Stimulated activated CD8-positive, alpha-beta memory T cell treated with anti-CD3 and anti-CD28 coated beads, Interleukin-2, amount 100 ng/mL, for 48 hours (primary cell): ENCODE data around the gene C3orf49.

Experiments
- DNase-seq, 2 donors: peaks; one replicate each; pipeline ENCODE4 v3.0.0-alpha.2; 2020; ENCODE audit warnings: low read depth in 2 of 2

The C3orf49 gene, protein sequence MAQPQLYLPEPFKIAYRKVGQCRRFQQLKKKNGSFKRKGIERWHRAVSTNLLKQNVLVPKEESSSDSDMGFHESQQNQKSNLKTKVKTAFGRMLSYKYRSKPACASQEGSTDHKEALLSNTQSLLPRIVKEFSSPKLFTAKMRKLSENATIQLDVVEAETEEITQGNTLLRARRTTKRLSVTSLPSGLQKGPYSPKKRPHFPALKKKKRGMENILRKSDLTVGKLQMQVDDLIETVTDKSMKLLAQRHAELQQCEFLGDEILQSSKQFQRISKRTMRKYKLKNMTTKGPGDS

GRCh38 chr3:63819151-63819398 is at the start of gene C3orf49:
C3orf49 (plus strand) TSS chr3:63819299; CDS start chr3:63819472, 173 bp downstream.
- DNase-seq, result no peak

DNA sequence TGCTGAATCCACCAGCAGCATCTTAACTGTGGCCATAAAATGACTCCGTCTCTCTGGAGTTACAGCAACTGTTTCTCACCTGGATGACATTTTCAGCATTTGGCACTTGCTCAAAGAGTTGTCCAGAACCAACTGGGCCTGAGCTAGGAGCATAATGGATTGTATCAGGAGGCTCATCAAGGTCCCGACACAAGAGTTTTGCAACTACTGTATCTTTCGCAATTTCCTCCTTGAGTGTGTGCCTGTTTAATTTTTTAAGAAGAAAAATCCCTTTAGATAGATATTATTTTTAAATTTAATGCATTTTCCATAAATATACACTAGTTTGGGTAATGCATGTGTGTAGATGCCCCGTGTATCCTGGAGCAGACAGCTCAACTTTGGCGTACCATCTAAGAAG is 44.3 kb upstream of the C3orf49 start:
- no peak for DNase-seq

DNA sequence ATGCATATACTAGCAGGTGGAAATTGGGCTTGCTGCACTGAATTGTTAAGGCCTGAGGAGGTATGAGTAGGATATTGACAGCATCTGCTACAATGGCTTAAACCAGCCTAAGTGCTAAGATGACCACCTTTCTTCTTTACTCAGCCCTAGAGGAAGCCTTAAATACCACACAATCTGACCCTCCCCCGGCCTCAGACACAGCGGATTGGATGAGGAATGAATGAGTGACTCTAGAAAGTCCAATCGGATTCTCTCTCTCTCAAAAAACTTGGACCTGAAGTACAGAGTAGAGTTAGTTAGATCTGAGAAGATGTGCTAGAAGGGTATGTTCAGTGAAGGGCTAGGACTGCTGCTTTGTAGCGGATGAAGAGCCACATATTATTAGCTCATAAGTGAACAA is 39.9 kb upstream of the C3orf49 start:
- DNase-seq, result no peak

GRCh38 chr3:63791974-63792373 is 27.1 kb upstream of the C3orf49 start:
- DNase-seq, result no peak

GRCh38 chr3:63795438-63795837 is 23.7 kb upstream of the C3orf49 start:
- DNase-seq, result no peak

DNA sequence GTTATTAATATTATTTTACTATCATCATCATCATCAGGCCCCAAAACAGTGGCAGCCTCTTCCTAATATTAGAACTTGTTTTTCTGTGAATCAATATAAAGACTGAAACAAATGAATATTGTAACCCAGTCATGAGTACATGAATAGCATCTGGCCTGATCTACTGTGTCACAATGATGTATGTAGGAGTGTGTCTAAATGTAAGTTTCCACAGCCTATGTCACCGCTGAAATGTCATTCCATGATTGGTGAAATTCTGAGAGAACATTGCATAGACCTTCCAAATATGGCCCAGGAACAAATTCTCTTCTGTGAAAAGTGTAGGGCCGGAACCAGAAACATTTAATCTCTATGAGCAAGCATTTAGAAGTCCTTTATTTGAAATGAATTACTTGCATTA is 20.6 kb upstream of the C3orf49 start:
- no peak for DNase-seq

GRCh38 chr3:63798949-63799348 is 20.1 kb upstream of the C3orf49 start:
- no peak for DNase-seq

- no peak for DNase-seq
Measured at GRCh38 chr3:63800097-63800496, 19.0 kb upstream of the C3orf49 start.

DNA sequence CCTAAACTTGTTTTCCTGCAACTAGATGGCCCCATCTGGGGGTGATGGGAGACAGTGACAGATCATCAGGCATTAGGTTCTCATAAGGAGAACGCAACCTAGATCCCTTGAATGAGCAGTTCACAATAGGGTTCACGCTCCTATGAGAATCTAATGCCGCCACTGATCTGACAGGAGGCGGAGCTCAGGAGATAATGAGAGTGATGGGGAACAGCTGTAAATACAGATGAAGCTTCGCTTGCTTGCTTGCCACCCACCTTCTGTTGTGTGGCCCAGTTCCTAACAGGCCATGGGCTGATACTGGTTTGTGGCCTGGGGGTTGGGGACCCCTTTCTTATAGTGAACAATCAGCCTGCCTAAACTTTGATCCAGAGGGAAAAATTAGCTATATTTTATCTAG is 15.2 kb upstream of the C3orf49 start:
- DNase-seq, result no peak

- no peak for DNase-seq
Measured at GRCh38 chr3:63807961-63808565, 11.0 kb upstream of the C3orf49 start.

DNA sequence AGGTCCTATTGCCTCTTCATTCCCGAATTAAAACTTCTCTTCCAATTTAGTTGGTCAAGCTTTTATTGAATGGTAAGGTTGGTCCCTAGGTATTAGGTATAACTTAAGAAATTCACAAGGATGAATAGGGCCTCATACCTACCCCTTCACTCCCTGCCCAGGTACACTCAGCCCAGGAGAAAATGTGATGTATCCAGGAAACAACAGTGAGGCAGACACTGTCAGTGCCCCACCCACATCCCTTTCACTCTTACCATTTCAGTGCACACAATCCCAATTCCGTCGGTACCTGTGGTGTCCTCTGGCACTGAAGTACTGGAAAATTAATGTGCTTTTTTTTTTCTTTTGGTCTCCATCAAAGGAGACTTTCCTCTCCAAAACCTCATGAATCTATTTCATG is 10.5 kb upstream of the C3orf49 start:
- DNase-seq, result no peak

- no peak for DNase-seq
Measured at GRCh38 chr3:63809607-63810006, 9.5 kb upstream of the C3orf49 start.

GRCh38 chr3:63814237-63814636 is 4.9 kb upstream of the C3orf49 start:
- no peak for DNase-seq

DNA sequence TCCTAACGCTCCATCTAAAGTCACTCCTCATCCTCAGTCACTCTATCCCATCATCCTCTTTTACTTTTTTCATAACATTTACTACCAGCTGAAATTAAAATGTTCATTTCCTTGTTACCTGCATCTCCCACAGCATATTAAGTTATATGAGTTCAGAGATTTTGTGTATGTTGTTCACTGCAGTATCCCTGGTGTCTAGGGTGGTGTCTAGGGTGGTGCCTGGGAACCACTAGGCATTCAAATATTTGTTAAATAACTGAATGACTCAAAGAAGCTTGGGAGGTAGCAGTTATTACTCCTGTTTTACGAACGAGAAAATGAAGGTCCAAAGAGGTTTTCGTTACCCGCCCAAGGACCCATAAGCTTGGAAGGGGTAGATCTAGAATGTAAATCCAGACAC is 1.9 kb upstream of the C3orf49 start:
- no peak for DNase-seq

GRCh38 chr3:63818282-63819150 is 583 bp upstream of the C3orf49 start:
- peak; percentile 22 to 24 for DNase-seq

DNA sequence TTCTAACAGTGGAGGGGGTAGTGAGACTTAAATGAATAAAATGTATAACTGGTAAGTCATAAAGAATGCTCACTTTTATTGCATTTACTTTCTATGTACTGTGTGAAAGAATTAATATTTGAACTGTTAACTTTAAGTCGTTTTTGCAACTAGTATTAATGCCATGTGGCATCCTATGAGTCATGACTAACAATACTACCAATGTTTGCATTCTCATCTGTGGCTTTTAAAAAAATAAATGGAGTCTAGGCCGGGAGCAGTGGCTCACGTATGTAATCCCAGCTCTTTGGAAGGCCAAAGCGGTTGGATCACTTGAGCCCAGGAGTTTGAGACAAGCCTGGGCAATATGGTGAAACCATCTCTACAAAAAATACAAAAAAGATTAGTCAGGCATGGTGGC is 5.2 kb downstream of the C3orf49 start:
- DNase-seq, result no peak

DNA sequence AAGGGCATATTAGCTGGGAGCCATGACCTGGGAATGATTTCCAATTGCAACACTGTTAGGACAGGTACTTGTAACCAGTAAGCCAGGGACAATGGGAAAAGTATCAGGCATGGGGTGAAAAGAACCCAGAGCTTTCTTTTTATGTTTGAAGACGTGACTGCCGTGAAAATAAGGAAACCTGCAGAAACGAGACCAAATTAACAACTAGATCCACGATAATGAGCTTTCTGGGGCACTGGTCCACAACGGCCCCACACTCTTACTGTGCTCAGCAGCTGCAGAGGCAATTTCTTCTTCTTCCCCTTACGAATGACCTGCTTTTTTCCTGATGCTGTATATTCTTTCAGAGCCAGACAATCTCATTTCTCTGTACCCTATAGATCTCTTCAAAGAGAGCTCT is 11.4 kb downstream of the C3orf49 start:
- DNase-seq, result no peak

- no peak for DNase-seq
Measured at GRCh38 chr3:63832395-63832794, 13.3 kb downstream of the C3orf49 start.

DNA sequence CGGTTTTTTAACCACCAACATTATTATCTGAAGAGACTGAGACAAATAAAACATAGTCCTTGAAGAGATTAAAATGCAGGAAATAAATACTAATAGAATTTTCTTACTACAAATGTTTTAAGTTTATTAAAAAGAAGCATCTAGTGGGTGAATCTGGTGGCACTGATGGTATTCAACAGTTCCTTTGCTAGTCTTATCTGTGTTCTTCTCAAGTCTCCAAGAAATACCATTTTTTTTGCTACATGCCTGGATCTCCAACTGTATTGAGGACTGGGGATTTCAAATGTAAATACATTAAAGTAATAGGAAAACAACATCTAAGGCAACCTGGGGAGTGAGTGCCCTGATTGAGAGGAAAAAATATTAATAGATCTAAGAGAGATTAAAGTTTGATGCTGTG is 22.6 kb downstream of the C3orf49 start:
- no peak for DNase-seq

DNA sequence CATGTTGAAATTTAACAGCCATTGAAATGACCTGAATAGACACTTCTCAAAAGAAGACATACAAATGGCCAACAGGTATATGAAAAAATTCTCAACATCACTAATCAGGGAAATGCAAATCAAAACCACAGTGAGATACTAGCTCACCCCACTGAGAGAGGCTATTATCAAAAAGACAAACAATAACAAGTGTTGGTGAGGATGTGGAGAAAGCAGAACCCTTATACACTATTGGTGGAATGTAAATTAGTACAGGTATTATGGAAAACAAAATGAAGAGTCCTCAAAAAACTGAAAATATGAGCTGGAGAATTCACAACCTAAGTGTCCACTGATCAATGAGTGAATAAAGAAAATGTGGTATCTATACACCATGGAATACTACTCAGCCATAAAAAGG is 23.0 kb downstream of the C3orf49 start:
- no peak for DNase-seq

- no peak for DNase-seq
Measured at GRCh38 chr3:63845215-63845614, 26.1 kb downstream of the C3orf49 start.

GRCh38 chr3:63847718-63848450 is 28.8 kb downstream of the C3orf49 start:
- DNase-seq, result no peak
